GM12873 (cell line): ENCODE results near the gene ZNF628.

Source experiments
- CTCF ChIP-seq: IDR thresholded peaks from 2 replicates; pipeline ENCODE4 v1.5.1; 2012; ENCODE audit warnings: low read depth, mild to moderate bottlenecking, moderate library complexity, low read length, control low read depth; ENCODE audit not compliant: insufficient read depth; ENCODE audit errors: missing control alignments

The ZNF628 gene

GRCh38 chr19:55437410-55437809 is 39.0 kb upstream of the ZNF628 start:
- TF ChIP-seq CTCF: no peak

- no peak for TF ChIP-seq CTCF
Measured at GRCh38 chr19:55439052-55439451, 37.4 kb upstream of the ZNF628 start.

- no peak for TF ChIP-seq CTCF
Measured at GRCh38 chr19:55440411-55441105, 35.9 kb upstream of the ZNF628 start.

GRCh38 chr19:55441319-55441691 is 35.1 kb upstream of the ZNF628 start:
- TF ChIP-seq CTCF: no peak

GRCh38 chr19:55441692-55442321 is 34.6 kb upstream of the ZNF628 start:
- no peak for TF ChIP-seq CTCF

GRCh38 chr19:55442372-55442961 is 34.0 kb upstream of the ZNF628 start:
- no peak for TF ChIP-seq CTCF

- no peak for TF ChIP-seq CTCF
Measured at GRCh38 chr19:55443045-55443823, 33.2 kb upstream of the ZNF628 start, which contains the start of gene SHISA7. Gene SHISA7 (minus strand): TSS chr19:55443300. CDS start chr19:55442863, 437 bp downstream.
